G401 (cell line): ENCODE measurements around the gene TRDMT1. TPM values are rescaled to one million over a fixed set of nuclear protein-coding genes. Genes with fewer than 3 reads are reported as not detected.
A peak's percentile ranks its signal among the peaks of the same experiment; 100 is the strongest.

Source experiments
- DNase-seq: peaks from one replicate; pipeline ENCODE4 v3.0.0-alpha.2; 2015; ENCODE audit warnings: low spot score
- in situ Hi-C: cut with HindIII; loops from 2 replicates; pipeline ENCODE4 v1.10.0; 2016; ENCODE audit warnings: low sequenced_read_pairs, mixed read lengths
- total RNA-seq: library from RNA; depleted of rRNA; stranded (reverse); fragments of >200 nt; shearing (Covaris generic); gene quantifications from 2 replicates; pipeline ENCODE4 v1.2.3, GENCODE V29; 2014

TRDMT1 gene
- total RNA-seq, 1 experiment from 2014 or later = 3.2 TPM

- in situ Hi-C loops = no loop called here
- no peak for DNase-seq
These were observed 13.1 kb upstream of the TRDMT1 start for GRCh38 chr10:17214526-17214925.

GRCh38 chr10:17213646-17214349 is 12.3 kb upstream of the TRDMT1 start:
- in situ Hi-C loops = no loop called here
- no peak for DNase-seq

- no peak for DNase-seq
- in situ Hi-C loops = no loop called here
These were observed 11.3 kb upstream of the TRDMT1 start for GRCh38 chr10:17212802-17213221.

GRCh38 chr10:17210361-17210760 is 8.9 kb upstream of the TRDMT1 start:
- in situ Hi-C loops = no loop called here
- DNase-seq = no peak

GRCh38 chr10:17209881-17210280 is 8.4 kb upstream of the TRDMT1 start:
- DNase-seq = no peak
- in situ Hi-C loops = no loop called here

- no peak for DNase-seq
- in situ Hi-C loops = no loop called here
These were observed 7.8 kb upstream of the TRDMT1 start for GRCh38 chr10:17209302-17209701.

GRCh38 chr10:17208476-17208875 is 7.0 kb upstream of the TRDMT1 start:
- in situ Hi-C loops = no loop called here
- no peak for DNase-seq

GRCh38 chr10:17206210-17206709 is 4.8 kb upstream of the TRDMT1 start:
- DNase-seq = peak; percentile 34
- in situ Hi-C loops = no loop called here

- in situ Hi-C loops = no loop called here
- DNase-seq = no peak
These were observed 1.9 kb upstream of the TRDMT1 start for GRCh38 chr10:17203416-17203815.

- in situ Hi-C loops = no loop called here
- DNase-seq = no peak
These were observed 1.5 kb upstream of the TRDMT1 start for GRCh38 chr10:17202999-17203398.

GRCh38 chr10:17202506-17202905 is 1.0 kb upstream of the TRDMT1 start:
- no peak for DNase-seq
- in situ Hi-C loops = no loop called here

GRCh38 chr10:17201794-17202116 is 283 bp upstream of the TRDMT1 start:
- DNase-seq = no peak
- in situ Hi-C loops = no loop called here

GRCh38 chr10:17200001-17200911 is 1.2 kb downstream of the TRDMT1 start:
- in situ Hi-C loops = no loop called here
- peak; percentile 39 for DNase-seq

- in situ Hi-C loops = no loop called here
- peak; percentile 41 for DNase-seq
These were observed 2.1 kb downstream of the TRDMT1 start for GRCh38 chr10:17199351-17199804.

- in situ Hi-C loops = no loop called here
- DNase-seq = no peak
These were observed 4.9 kb downstream of the TRDMT1 start for GRCh38 chr10:17196573-17196972.

GRCh38 chr10:17196045-17196444 is 5.4 kb downstream of the TRDMT1 start:
- in situ Hi-C loops = no loop called here
- DNase-seq = no peak

- in situ Hi-C loops = no loop called here
- DNase-seq = no peak
These were observed 6.4 kb downstream of the TRDMT1 start for GRCh38 chr10:17195083-17195482.

GRCh38 chr10:17190602-17191001 is 10.9 kb downstream of the TRDMT1 start:
- no peak for DNase-seq
- in situ Hi-C loops = no loop called here

- in situ Hi-C loops = no loop called here
- DNase-seq = no peak
These were observed 12.8 kb downstream of the TRDMT1 start for GRCh38 chr10:17188644-17189172.

GRCh38 chr10:17185873-17186272 is 15.6 kb downstream of the TRDMT1 start:
- DNase-seq = no peak
- in situ Hi-C loops = no loop called here
